HCEC 1CT (cell line): Measurements from ENCODE around the gene NECTIN3.

Source experiments
- DNase-seq: peaks from one replicate; pipeline ENCODE4 v3.0.0-alpha.2; 2017

The NECTIN3 gene, protein sequence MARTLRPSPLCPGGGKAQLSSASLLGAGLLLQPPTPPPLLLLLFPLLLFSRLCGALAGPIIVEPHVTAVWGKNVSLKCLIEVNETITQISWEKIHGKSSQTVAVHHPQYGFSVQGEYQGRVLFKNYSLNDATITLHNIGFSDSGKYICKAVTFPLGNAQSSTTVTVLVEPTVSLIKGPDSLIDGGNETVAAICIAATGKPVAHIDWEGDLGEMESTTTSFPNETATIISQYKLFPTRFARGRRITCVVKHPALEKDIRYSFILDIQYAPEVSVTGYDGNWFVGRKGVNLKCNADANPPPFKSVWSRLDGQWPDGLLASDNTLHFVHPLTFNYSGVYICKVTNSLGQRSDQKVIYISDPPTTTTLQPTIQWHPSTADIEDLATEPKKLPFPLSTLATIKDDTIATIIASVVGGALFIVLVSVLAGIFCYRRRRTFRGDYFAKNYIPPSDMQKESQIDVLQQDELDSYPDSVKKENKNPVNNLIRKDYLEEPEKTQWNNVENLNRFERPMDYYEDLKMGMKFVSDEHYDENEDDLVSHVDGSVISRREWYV

DNA sequence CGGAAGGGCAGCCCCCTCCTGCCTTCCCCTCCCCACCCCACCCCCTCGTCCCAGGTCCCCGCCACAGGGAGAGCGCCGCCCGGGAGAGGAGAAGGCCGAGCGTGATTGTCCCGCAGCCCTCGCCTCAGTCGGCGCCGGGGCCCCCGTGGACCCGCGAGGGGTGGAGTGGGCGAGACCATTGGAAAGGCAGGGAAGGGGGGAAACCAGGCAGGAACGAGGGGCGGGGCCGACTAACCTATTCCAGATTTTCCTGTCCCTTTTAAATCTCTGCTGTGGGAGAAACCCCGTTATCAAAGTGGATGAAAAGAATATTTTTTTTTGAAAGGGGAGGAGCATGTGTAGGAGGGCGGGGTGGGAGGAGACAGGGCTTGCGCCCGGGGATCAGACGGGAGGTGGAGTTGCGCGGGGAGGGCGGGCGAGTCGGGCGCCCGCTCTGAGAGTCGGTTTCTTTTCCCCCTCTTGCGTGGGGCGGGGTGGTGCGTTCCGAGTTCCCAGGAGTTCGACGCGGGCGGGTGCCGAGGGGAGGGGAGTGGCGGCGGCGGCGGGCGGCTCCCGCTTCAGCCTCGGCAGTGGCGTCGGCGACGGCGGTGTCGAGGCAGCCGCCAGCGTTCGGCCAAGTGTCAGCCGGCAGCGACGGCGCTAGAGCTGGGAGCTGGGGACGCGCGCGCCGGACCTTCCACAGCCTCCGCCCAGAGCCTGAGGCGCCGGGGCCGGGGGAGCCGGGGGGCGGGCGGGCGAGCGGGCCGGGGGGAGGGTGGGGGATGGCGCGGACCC, at the start of gene NECTIN3:
NECTIN3 (plus strand) TSS at position 560 of the 774 bp plus-strand sequence; CDS start at position 762, 202 bp downstream.
- DNase-seq, result peak; percentile 99

DNA sequence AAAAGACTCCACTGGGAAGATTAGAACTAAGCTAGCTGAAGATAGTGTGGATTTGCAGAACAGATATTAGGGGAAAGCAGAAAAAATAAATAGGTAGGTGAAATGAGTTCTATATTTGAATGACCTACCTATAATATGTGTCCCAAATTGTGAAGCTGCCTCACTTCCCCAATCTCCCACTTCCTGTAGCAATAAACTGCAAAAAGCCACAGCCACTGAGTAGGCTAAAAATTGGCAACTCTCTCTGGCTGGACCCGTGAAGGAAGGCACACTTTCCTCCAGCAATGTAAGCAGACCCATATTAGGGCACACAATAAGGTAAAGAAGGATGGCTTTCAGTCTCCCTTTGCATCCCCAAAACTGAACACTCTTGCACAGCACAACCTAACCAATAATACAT, 43.7 kb upstream of the NECTIN3 start:
- DNase-seq, result no peak

DNA sequence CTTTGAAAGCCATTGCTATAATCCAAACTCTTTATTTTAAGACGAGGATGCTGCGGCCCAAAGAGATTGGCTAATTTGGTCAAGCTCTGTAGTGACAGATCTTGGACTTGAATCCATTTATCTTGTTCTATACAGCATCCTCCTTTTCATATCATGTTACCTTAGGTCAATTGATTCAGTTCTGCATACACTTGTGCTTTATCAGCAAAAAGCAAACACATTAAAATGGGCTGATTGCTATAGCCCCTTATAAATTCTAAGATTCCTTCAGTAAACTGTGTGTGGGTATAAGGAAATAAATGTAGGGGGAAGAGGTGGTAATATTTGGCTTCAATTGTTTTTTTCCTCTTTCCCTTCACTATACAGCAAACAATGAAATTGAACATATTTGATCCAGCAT, 40.1 kb upstream of the NECTIN3 start:
- no peak for DNase-seq

DNA sequence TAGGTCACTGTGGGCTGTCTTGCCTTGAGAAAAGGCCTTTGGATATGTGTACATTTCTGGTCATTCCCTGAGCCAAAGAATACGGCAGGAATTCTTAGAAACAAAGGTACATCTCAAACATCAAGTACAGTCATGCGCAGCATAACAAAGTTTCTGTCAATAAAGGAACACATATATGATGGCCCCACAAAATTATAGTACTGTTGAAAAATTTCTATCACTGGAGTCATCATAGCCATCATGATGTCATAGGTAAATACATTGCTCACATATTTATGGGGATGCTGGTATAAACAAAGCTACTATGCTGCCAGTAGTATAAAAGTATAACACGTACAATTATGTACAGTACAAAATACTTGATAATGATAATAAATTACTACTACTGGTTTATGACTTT, 38.9 kb upstream of the NECTIN3 start:
- no peak for DNase-seq

- no peak for DNase-seq
Measured at GRCh38 chr3:111033470-111034050, 38.1 kb upstream of the NECTIN3 start.

DNA sequence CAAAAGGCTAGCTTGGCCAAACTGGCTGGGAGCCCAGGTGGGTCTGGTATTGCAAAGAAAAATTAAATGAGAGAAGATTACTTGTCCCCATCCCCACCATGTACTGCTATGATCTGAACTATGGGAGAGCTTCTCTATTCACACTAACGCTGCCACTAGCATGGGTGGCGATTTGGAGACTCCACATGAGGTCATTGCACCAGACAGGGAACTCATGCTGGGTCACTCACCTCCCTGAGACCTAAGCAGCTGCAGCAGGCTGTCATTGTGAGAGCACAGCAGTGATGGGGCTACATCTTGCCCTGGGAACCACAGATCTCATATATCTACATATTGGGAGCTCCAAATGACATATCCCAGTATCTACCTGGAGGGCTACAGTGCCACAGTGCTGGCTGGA, 36.3 kb upstream of the NECTIN3 start:
- DNase-seq, result no peak

DNA sequence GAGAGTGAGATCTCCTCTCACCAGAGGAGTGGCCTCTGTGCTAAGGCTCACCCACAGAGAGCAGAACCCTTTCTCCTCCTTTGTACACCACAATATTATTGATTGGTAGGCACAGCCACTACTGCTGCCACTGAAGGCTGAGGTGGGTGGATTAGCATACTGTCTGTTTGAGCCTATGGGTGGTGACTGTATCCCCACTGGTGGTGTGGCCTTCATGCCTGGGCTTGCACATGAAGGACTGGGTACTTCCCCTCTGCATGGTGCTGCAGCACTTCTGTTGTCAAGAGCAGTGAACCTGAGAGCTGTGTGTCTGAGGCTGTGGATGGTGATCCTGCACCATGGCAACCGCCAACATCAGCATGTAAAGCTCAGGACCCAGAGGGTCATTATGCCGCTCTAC, 35.7 kb upstream of the NECTIN3 start:
- DNase-seq, result no peak

GRCh38 chr3:111040959-111041358, 30.7 kb upstream of the NECTIN3 start:
- DNase-seq, result no peak

DNA sequence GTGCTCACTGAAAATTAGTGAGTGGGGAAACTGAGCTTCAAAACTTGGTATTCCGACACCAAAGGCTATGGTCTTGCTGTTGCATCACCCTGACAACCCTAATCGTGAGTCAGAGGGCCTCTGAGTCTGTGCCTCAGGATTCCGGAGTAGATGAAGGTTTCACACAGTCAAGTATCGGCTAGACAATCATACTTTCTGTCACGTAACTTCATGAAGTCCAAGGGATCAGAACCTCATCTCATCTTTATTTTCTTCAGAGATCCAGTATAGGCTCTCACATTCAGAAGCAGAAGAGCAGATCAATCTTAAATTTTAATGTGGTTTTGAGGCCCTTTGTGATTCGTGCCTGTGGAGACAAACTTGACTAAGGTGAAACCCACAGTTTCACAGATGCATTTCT, 26.1 kb upstream of the NECTIN3 start:
- no peak for DNase-seq

- DNase-seq, result no peak
Measured at GRCh38 chr3:111047042-111047441, 24.6 kb upstream of the NECTIN3 start.

DNA sequence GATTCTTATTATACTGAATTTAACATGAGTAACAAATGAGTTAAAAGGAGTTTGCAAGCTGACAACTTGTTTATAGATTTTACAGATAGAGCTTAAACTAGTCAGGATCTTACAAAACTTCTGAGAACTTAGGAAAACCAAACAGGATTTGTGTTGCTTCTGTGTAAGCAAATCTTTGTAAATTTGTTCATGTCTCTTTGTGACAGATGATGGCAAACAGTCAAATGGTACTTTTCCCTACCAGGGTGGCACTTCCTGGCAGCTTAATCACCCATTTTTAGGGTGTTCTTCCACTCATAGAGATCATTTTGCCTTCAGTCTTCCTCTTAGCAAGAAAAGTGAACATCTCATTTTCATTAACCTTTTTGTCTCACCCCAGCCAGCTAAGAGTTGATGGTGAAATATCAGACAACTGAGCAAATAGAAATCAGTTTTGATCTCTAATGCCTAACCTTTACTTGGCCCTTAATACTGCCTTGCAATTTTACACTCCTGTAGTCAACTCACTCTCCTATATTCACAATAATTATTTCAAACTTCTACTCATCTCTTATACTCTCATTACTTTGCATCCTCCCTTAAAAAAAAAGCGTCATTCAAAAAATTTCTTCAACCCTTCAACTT, 23.7 kb upstream of the NECTIN3 start:
- DNase-seq, result no peak

GRCh38 chr3:111051354-111051753, 20.3 kb upstream of the NECTIN3 start:
- DNase-seq, result no peak

DNA sequence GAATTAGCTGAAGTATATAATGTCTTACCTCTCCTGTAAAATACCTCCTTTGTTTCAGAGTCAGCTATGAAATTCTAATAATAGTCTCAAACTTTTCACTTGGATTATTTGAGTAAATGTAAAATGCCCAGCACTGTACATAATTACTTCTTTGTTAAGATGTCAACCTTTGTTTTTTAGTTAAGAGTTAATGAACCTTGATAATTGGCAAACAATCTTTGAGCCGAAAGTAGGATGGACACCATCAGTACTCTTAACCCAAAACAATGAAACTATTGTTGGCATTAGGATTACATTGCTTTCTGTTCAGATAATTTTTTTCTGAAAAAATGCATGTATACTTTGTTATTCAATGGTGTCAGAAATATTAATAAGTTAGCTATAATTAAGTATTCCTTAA, 3.0 kb upstream of the NECTIN3 start:
- no peak for DNase-seq

DNA sequence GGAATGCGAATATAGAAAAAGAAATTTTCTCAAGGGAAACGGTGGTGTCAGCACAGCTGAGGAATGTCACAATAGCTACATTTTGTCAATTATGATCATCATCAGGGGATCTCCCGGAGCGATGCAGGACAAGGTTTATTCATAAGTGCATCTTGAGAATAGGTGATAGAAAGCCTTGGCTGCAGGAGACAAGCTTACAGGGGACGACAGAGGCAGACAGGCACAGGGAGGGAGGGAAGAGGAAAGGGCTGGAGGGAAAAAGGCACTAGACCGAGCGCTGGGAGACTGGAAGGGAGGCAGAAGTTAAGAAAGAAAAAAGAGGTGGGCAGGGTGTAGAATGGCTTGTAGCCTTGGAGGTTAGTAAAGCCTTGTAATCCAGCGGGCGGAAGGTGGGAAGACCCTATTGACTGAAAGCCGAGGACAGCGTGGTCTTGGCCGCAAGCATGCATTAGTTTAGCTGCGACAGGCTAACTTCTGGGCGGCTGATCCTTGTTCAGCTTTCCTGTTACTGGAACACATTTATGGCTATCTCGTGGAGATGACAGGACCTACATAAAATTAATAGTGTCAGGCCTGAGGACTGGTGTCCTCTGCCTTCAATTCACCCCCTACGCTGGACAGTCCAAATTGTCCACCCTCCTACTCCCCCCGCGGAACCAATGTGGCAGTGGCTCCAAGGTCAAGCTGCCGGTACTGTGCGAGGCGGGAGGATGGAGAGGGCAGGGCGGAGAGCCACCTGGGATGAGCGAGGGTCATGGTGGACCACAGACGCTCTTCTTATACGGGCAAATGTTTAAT, 1.4 kb upstream of the NECTIN3 start:
- DNase-seq, result no peak

DNA sequence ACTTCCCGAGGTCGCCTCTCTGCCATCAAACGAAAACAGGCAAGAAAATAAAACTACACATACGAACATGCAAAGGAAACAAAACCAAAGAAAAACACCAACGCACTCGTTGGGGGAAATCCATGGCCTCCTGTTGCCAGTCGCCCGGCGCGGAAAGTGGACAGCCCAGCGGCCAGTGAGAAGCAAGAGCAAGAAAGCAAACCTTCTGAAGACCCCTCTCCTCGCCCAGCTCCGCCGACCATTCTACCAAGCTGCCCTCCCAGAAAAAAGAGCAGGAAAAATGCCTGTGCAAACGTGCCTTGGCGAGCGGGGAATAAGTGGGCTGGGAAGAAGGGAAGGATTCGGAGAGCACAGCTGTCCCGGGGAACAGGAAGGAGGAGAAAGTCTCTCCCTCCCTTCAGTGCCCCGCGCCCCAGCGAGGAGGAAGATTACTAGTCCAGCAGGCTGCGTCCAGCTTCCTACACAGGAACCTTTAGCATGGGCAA, 802 bp upstream of the NECTIN3 start:
- DNase-seq, result no peak

DNA sequence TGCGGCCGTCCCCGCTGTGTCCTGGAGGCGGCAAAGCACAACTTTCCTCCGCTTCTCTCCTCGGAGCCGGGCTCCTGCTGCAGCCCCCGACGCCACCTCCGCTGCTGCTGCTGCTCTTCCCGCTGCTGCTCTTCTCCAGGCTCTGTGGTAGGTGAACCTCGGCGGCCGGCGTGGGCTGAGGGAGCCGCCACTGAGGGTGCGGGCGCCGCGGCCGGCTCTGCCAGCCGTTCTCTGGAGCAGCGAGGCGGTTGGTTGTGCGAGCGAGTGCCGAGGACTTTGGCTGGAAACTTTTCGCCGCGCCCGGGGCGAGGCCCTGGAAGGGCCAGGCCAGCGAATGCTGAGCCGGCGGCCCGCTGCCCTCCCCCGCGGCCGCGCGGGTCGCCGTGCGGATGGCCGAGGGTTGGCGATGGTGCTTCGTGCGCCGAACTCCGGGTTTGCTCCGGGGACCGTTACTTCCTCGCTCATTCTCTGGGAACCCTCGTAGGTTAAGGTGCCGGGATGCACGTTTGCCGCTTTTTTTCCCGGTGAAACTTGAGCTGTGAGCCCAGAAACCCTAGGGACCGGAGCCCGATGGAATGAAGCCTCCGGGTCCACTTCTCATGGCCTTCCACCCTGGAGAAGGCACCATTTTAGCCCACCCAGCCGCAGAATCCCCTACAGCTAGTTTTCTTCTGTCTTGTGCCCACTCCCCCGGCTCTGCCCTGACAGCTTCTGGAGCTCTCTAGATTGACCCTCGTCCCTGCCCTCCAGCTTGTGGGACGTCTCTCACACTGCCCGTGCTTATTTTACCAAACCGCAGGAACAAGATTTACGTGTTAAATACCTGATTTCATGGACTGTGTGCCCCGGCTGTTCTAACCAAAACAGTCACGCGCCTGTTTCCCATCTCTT, 660 bp downstream of the NECTIN3 start:
- DNase-seq, result peak; percentile 46

- peak; percentile 57 for DNase-seq
Measured at GRCh38 chr3:111073218-111073617, 1.6 kb downstream of the NECTIN3 start.

- no peak for DNase-seq
Measured at GRCh38 chr3:111076732-111077131, 5.1 kb downstream of the NECTIN3 start.

- no peak for DNase-seq
Measured at GRCh38 chr3:111077369-111077768, 5.8 kb downstream of the NECTIN3 start.

- peak; percentile 84 for DNase-seq
Measured at GRCh38 chr3:111080413-111080812, 8.8 kb downstream of the NECTIN3 start.

- peak; percentile 71 for DNase-seq
Measured at GRCh38 chr3:111081008-111081545, 9.5 kb downstream of the NECTIN3 start.
